K562 (cell line): Measurements from ENCODE around the gene GALNT7. TPM values are rescaled to one million over a fixed set of nuclear protein-coding genes. Genes with fewer than 3 reads are reported as not detected.

ENCODE experiments used
- GTF2F1 ChIP-seq: IDR thresholded peaks from 2 replicates; pipeline ENCODE4 v1.6.1; 2011; ENCODE audit warnings: low read depth, low read length, improper control_type of control experiment
- MYNN ChIP-seq, 2 experiments: sonication (generic); formaldehyde crosslinking in 1 of 2; IDR thresholded peaks; 2 replicates each; pipeline versions ENCODE4 v1.5.0 to v1.6.1; 2016 to 2020; ENCODE audit warnings: antibody characterized with exemption in 1 of 2, missing genetic modification reagents in 1 of 2
- POLR2G ChIP-seq: fragments of 200-400 bp; formaldehyde crosslinking; IDR thresholded peaks from 2 replicates; pipeline ENCODE4 v1.6.1; 2017; ENCODE audit warnings: low read depth, mild to moderate bottlenecking, antibody characterized with exemption, low read length, moderate library complexity
- ZNF57 ChIP-seq: fragments of 450-650 bp; formaldehyde crosslinking; IDR thresholded peaks from 2 replicates; pipeline ENCODE4 v1.4.0; 2020; ENCODE audit warnings: mild to moderate bottlenecking, moderate library complexity
- polyA plus RNA-seq, 8 experiments: library from polyadenylated mRNA; depleted of rRNA in 4 of 8; stranded (reverse) in 5 of 8; unstranded in 3 of 8; fragments of >200 nt; fragmentation: Nextera tagmentation in 2 of 8; fragmentation: Illumina TruSeq in 1 of 8; extraction: Ambion mirVana in 2 of 8; extraction: Trizol in 1 of 8; gene quantifications; 2 replicates each; pipeline versions ENCODE4 v1.2.1 to v1.2.3, GENCODE V29; 2011 to 2014; ENCODE audit warnings: inconsistent platforms in 1 of 8, missing spikeins in 1 of 8
- total RNA-seq, 7 experiments: library from RNA; depleted of rRNA in 6 of 7; stranded (reverse); fragments of >200 nt in 6 of 7; fragmentation: Illumina TruSeq in 2 of 7; extraction: Trizol in 2 of 7; gene quantifications; 2 replicates each; pipeline versions ENCODE4 v1.2.1 to v1.2.3, GENCODE V29; 2011 to 2021; ENCODE audit warnings: low replicate concordance in 1 of 7
- TF ChIP-seq, protein P1 (sequence below), 2 experiments: fragments of 450-650 bp; formaldehyde crosslinking in 1 of 2; IDR thresholded peaks; 2 replicates each; pipeline versions ENCODE4 v1.4.0 to v1.6.1; 2014 to 2020; ENCODE audit warnings: mild to moderate bottlenecking in 2 of 2, borderline replicate concordance in 1 of 2, low read depth in 1 of 2
- TF ChIP-seq, protein P2 (sequence below): fragments of 250-450 bp; sonication (Bioruptor Pico); IDR thresholded peaks from 2 replicates; pipeline ENCODE4 v1.8.0; 2021; ENCODE audit warnings: moderate library complexity, mild to moderate bottlenecking, inconsistent platforms

Gene GALNT7
- total and polyA plus RNA-seq, 9 of the 15 experiments (the other 6 are each of a cell fraction or from before 2014, with no cell fraction given), result 16.7 to 38.7 (median 31.1) TPM

DNA sequence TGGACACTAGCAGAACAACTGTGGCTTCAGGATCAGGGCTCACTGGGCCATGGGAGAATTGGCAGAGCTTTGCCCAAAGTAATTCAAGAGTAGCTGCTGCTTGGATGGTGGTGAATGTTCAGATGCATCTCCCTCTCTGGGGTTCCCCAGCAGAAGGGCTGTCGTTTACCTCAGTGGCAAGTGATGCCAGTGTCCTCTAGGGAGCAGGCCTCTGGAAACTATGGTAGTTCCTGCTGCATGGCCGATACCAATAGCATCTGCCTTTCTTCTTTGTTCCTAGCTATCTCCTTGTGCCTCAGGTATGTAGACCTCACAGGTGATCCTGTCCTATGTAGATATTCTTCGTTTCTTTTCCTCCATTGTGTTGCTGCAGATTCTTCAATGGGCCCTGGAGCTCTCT is 139.2 kb downstream of the GALNT7 start (continued):
- TF ChIP-seq, protein P1, sequence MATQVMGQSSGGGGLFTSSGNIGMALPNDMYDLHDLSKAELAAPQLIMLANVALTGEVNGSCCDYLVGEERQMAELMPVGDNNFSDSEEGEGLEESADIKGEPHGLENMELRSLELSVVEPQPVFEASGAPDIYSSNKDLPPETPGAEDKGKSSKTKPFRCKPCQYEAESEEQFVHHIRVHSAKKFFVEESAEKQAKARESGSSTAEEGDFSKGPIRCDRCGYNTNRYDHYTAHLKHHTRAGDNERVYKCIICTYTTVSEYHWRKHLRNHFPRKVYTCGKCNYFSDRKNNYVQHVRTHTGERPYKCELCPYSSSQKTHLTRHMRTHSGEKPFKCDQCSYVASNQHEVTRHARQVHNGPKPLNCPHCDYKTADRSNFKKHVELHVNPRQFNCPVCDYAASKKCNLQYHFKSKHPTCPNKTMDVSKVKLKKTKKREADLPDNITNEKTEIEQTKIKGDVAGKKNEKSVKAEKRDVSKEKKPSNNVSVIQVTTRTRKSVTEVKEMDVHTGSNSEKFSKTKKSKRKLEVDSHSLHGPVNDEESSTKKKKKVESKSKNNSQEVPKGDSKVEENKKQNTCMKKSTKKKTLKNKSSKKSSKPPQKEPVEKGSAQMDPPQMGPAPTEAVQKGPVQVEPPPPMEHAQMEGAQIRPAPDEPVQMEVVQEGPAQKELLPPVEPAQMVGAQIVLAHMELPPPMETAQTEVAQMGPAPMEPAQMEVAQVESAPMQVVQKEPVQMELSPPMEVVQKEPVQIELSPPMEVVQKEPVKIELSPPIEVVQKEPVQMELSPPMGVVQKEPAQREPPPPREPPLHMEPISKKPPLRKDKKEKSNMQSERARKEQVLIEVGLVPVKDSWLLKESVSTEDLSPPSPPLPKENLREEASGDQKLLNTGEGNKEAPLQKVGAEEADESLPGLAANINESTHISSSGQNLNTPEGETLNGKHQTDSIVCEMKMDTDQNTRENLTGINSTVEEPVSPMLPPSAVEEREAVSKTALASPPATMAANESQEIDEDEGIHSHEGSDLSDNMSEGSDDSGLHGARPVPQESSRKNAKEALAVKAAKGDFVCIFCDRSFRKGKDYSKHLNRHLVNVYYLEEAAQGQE (IDR thresholded peaks at IDR 0.05; ENCODE audit: borderline replicate concordance), result no peak
- TF ChIP-seq, protein P1 (CRISPR knock-in tag; IDR thresholded peaks at IDR 0.05; ENCODE audit: low read depth), result no peak
- TF ChIP-seq POLR2G (no peak), GTF2F1 (no peak), MYNN (IDR thresholded peaks at IDR 0.05) (no peak), MYNN (CRISPR knock-in tag; IDR thresholded peaks at IDR 0.05) (no peak), ZNF57 (CRISPR knock-in tag) (no peak)
- TF ChIP-seq, protein P2, sequence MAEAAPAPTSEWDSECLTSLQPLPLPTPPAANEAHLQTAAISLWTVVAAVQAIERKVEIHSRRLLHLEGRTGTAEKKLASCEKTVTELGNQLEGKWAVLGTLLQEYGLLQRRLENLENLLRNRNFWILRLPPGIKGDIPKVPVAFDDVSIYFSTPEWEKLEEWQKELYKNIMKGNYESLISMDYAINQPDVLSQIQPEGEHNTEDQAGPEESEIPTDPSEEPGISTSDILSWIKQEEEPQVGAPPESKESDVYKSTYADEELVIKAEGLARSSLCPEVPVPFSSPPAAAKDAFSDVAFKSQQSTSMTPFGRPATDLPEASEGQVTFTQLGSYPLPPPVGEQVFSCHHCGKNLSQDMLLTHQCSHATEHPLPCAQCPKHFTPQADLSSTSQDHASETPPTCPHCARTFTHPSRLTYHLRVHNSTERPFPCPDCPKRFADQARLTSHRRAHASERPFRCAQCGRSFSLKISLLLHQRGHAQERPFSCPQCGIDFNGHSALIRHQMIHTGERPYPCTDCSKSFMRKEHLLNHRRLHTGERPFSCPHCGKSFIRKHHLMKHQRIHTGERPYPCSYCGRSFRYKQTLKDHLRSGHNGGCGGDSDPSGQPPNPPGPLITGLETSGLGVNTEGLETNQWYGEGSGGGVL, result no peak
